Activated CD4-positive, alpha-beta T cell treated with anti-CD3 and anti-CD28 coated beads, Interleukin-2, Interleukin-6, amounts not matched to agents 100 ng/mL and 50 ng/mL, durations not matched to agents 16 hours and 8 hours (primary cell): ENCODE data around the gene SCN5A.

Experiments used
- DNase-seq: peaks from one replicate; pipeline ENCODE4 v3.0.0-alpha.2; 2020

The SCN5A gene

DNA sequence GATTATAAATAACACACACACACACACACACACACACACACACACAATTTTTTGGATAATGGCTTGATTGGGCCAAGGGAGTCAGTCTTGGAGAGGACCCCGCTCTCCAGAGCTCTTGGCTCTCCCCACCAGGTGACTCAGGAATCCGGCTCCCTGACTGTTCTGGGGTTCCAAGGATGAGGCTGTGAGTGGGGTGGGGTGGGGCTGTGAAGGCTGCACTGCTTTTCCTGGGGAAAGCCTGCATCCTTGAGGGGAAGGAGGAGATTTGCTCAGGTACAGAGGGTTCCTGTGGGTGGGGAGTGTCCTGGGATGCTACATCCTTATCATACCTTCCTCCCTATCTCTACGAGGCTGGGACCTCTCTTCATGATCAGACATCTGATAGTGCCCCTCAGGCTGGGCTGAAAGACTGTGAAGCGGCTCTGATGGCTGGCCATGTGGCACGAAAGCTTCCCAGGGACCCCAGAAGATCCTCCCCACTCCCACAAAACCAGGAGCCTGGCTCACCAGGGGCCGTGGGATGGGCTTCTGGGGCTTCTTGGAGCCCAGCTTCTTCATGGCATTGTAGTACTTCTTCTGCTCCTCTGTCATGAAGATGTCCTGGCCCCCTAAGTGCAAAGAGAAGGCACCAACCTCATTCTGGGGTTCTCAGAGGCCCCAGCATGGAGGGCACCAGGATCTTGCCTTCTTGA lies 94.2 kb downstream of the SCN5A start:
- no peak for DNase-seq

DNA sequence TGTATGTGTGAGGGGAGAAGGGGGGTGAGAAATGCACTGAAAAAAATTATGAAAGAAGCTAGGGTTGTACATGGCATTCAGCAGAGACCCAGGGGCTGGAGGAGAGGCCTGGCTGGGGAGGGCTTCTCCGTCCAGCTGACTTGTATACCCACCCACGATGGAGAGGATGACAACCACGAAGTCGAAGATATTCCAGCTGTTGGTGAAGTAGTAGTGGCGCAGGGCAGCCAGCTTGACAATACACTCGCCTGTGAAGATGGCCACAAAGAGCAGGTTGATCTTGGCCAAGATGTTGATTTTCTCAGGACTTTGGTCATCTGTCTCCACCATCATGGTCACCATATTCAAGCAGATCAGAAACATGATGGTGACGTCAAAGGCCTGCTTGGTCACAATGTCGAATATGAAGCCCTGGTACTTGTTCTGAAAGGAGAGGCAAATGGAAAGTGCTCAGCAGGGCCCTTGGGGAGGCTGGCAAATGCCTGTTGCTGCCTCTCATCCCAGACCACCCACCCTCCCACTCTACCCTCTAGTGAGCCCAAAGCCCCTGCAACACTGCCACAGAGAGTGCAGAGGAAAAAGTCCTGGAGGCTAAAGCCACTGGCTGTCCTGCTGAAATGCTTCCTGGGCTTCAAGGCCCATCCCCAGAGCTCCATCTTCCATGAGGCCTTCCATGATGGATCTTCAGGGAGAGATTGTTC lies 95.2 kb downstream of the SCN5A start:
- DNase-seq = no peak

DNA sequence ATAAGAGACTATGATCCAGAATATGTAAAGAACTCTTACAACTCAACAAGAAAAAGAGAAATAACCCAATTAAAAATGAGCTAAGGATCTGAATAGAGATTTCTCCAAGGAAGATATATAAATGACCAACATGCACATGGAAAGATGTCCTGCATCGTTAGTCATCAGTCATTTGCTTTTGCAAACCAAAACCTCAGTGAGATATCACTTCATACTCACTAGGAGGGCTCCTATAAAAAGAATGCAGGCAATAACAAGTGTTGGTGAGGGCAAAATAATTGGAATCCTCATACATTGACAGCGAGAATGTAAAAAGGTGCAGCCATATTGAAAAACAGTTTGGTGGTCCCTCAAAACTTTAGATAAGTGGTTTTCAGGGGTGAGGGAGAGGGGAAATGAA lies 96.4 kb downstream of the SCN5A start:
- DNase-seq = no peak

DNA sequence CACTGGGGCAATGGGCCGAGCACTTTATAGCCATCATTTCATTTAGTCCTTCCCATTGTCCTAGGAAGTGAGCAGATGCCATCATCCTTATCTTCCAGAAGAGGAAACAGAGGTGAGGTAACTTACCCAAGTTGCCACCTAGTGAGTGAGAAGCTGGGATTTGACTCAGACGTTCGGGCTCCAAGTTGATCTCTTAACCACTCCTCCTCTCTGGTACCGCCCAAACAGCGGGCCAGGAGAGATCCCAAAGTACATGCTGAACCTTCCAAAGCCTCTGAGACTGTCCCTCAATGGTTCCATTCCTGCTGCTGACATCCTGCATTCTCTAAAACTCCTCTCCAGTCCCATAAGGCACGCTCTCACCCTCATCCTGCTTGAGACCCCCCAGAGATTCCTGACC lies 97.1 kb downstream of the SCN5A start:
- no peak for DNase-seq

DNA sequence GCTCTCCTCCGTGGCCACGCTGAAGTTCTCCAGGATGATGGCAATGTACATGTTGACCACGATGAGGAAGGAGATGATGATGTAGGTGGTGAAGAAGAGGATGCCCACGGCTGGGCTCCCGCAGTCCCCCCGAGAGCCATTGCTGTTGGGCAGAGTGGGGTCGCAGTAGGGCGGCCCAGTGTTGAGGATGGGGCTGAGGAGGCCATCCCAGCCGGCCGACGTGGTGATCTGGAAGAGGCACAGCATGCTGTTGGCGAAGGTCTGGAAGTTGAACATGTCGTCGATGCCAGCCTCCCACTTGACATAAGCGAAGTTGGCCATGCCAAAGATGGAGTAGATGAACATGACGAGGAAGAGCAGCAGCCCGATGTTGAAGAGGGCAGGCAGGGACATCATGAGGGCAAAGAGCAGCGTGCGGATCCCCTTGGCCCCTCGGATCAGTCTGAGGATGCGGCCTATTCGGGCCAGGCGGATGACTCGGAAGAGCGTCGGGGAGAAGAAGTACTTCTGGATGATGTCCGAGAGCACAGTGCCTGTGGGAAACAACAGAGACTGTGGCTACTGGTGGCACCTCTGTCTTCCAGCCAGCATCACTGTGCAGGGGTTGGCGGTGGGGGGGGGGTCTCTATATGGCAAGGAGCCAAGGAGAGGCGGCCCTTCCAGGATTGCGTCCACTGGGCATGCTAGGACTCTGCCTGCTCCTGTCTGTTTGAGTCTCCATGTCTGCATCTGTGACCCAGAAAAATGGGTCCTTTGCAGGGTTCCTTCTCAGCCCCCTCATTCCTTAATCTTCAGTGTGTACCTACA lies 98.3 kb downstream of the SCN5A start:
- DNase-seq = no peak

DNA sequence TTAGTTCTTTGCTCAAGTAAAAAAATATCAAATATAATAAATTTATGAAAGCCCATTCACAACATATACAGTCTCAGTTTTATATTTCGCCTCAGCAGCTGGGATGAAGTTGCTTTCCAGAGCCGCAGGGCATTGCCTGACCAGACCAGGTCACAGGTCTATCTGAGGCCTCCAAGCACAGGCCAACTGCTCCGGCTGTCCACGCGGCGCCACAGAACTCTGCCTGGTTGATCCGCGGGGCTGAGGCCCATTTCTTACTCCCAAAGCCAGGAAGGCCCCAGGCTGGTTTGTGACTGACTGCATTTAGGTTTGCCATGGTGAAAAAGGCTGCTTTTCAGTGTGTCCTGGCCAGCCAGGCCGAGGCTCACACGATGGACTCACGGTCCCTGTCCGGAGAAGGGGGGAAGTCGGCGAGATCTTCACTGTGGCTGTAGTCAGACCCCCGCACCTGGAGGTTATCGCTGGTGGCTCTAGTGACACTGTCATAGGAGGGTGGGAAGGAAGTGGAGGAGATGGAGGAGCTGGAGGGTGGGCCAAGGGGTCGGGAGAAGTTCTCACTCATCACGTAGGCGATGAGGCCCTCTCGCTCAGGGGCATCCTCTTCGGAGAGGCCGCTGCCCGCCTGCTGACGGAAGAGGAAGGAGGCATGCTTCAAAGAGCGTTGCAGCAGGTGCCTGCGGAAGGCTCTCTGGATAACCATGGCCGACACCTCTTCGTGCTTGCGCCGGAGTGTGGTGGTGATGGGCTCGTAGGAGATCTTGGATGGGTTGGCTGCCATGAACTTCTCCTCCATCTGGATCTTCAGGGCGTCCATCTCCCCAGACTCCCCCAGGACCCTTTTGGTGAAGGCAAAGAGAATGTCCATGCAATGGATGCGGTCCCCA lies 99.3 kb downstream of the SCN5A start:
- no peak for DNase-seq

DNA sequence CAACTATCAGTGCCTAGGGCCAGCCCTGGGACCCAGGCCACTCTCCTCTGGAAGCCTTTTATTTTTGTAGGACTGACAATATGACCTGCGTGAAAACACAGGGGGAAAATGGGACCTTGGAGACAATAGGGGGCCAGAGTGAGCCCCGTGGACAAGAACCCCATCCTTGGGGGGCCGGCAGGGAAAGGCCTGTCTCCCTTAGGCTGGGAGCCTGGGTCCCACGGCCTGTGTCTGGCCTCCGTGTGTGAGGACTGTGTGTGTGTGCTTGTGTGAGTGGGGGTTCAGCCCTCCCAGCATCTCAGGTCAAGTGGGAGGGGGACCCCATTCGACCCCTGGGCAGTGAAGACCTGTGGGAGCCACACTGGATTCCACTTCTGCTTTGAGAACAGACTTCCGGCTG lies 100.0 kb downstream of the SCN5A start:
- DNase-seq = no peak

DNA sequence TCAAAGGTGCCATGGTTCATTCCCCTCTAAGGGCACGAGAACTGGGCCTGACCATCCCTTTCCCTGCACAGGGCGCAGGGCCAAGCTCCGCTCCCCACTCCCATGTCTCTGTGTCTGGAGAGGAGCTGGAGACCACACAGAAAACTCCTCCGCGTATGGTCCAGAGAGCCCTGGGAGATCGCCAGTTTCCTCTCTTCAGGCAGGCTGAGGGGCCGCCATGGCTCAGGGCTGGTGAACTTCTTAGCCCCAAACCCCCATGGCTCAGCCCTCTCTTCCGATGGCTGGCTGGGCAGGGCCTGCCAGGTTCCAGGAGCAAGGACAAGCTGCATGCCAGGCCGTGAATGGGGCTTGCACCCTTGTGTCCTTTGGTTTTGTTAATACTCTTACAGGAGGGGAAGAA lies 100.4 kb downstream of the SCN5A start:
- DNase-seq = no peak

DNA sequence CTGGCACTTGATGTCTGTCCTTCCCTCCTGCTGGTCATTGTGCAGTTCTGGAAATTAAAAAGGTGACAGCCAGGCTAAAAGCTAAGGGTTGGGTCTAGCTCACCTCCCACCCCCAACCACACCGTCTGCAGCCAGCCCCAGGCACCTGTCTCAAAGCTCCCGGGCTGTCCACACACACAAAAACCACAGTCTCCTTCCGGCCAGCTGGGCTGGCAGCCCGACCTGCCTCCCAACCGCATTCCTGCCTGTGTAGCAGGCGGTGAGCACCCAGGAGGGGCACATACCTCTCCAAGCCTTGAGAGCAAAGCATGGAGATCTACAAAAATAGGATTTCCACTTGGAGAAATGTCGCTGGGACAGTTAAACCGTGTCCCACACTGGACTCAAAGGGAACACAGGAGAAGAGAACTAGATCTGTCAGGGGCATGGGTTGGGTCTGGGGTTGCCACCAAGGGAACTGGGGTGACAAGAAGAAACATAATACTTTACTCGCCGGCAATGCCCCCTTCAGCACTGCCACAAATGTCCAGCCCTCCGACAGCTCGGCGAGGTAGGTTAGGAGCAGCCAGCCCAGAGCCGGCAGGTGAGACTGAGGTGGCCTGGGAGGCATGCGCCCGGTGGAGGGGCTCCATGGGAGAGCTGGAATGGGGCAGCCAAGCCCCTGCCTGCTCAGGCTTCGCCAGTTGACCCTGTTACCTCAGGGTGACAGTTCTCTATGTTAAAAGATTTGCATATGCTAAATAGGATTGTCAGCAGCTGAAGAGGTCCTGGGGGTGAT lies 101.1 kb downstream of the SCN5A start:
- DNase-seq = no peak

DNA sequence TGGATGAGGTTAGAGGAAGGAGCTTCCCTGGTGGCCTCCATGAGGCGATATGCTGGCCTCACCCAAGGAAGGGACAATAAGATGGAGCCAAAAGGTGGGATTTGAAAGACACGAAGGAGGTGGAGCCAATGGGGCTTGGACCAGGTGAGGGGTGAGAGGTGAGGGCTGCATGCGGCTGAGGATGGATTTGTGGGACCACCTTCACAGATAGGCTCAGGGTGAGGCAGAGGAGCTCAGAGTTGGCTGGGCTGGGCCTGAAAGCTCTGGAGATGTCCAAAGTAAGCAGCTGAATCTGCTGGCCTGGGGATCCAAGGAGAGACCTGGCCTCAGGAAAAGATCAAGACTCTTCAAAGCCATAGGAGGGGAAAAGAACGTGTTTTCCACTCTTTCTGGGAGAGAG lies 103.5 kb downstream of the SCN5A start:
- DNase-seq = no peak

DNA sequence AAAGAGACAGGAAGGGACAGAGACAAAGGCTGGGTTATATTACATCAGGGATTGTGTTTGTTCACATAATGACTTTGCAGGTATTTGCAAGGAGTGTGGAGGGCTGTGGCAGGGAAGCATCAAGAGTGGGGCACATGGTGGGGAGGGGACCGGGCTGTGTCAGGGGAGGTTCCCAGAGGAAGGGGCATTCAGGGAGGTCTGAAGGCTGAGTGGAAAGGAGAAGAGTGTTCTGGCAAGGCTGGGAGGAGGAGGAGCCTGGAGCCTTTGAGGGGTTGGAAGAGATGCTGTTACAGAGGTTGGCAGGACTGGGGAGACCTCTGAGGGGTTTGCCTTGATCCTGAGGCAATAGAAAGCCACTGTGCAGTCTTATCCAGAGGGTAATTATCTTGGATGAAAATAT lies 103.9 kb downstream of the SCN5A start:
- DNase-seq = no peak

DNA sequence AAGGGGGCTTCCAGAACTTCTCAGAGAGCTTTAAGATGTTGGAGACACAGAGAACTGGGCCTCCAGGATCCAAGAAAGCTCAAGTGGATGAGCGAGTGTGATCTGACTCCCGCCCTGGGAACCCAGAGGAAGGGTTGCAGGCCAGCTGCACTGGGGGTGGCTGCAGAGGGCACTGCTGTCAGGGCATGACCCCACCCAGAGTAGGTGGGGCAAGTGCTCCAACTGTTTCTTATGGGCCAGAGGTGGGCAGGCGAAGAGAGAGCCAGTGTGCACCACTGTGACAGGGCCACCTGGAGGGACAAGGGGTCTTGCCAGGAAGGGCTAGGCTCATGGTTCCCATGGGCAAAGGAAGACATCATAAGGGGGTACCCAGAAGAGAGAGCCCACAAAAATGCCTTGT lies 104.6 kb downstream of the SCN5A start:
- DNase-seq = no peak

DNA sequence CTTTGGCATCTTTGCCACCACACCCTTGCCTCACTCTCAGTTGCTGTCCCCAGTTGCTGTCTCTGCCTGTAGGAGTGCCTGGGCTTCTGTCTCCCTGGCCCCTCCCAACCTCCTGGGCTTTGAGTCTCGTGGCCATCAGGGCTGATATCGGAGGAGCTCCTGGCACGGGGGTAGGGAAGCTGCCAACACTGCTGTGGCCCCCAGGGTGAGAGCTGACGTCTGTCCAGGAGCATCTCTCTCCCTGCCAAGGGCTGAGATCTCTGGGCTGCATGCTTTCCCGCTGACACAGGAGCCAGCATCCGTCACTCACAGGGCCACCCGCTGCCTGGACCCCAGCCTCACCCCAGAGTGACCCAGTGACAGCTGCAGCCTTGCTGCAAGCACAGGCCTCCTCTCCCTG lies 105.9 kb downstream of the SCN5A start:
- DNase-seq = no peak

DNA sequence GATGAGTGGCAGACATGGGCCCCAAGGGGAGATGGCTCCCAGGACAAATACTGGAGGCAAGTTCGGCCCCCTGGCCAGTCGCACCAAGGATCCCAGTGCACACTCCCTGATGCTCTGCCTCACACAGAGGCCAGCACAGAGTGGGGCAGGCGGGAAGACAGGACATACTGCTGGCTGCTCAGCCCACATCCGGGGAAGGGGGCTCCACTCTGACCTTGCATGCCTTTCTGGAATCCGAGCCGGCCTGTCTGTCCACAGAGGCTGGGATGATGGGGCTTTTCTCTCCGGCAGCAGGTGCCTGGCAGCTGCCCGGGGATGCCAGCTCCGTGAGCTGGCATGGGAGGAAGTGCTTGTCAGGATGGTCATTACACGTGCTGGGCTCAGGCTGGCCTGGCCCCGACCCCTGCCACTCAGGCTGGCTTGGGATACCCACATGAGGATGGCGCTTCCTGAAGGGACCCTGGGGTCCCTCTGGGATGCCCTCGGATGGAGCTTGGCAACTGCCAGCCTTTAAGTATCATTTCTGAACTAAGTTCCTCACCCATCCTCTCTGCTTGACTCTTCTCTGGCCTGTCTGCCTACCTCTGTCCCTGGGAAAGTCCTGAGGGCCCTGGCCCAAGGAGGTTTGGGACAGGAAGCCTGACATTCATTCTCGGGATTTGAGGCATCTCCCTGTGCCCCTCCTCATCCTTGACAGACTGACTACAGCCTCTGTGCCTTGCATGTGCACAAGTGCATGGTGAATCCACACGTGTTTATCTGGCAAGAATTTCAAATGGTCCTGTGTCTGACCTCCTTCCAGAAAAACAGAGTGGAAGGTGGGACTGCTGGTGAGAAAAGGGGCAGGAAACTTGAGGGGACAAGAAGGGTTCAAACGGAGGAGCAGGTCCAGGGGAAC lies 106.8 kb downstream of the SCN5A start:
- no peak for DNase-seq

DNA sequence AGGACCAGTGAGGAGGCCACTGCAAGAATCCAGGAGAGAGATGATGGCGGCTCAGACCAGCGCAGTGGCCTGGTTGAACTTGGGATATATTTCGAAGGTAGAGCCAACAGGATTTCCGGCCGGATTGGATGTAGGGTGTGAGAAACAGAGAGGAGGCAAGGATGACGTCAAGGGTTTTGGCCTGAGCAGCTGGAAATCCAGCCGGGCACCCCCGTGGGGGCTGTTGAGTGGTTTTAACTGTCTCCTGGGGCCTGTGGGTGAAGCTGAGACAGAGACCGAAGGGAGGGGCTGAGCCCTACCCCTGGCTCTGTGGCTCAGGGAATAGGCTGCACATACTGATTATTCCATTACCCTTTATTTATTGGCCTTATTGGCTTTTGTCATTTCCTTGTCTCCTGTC lies 107.7 kb downstream of the SCN5A start:
- DNase-seq = no peak

DNA sequence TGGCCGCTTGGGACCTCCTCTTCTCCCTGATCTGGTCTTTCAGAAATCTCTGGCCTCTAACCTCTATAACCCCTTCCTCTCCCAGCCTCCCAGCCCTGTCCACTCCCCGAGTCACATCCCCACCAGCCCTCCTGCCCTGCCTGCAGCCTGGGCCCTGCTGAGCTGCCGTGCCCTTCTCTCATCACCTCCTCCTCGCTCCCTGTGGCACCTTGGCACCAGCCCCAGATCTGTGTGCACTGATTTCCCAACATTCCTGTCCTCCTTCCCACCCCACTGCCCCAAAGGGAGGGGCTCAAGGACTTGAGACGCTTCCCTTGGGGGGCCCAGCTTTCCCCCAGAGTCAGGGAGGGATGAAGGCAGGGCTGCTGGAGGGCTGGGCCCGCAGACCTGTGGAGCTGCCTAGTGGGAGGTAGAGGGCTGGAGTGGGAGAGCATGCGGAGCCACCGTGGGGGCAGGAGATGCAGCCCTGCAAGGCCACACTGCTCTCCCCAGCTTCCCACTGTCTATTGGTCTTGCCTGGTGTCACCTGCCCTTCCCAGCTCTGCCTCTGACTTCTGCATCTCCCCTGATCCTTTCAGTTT lies 110.6 kb downstream of the SCN5A start:
- no peak for DNase-seq

DNA sequence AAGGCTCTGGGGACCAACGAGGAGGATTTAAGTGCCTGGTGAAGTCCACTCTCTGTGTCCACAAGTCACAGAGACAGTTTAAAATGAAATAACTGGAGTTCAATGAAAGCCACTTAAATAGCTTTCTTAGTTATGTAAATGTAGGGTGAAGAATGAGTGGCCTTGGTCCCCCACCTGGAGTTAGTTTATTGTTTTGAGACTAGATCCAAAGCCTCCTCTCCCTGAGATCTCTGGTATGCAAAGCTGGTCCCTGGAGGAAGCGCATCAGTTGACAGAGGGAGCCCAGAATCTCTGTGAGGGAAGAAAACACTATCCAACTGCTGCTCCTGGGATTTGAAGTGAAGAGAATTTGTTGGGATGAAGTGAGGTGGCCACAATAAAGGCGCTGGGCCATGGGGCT lies 112.8 kb downstream of the SCN5A start:
- DNase-seq = no peak

DNA sequence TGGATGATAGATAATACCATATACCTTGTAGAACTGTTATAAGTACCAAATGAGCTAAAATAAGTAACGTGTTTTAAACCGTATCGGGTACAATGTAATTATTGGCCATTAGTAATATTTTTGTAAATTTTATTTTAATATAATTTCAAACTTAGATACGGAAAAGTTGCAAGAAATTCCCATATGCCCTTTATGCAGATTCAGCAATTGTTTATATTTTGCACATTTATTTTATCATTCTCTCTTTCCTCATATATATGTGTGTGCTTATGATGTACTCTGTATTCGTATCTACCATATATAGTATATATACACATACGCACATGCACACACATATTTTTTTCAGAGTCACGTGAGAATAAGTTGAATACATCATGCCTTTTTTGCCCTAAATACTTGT lies 114.9 kb downstream of the SCN5A start:
- DNase-seq = no peak

DNA sequence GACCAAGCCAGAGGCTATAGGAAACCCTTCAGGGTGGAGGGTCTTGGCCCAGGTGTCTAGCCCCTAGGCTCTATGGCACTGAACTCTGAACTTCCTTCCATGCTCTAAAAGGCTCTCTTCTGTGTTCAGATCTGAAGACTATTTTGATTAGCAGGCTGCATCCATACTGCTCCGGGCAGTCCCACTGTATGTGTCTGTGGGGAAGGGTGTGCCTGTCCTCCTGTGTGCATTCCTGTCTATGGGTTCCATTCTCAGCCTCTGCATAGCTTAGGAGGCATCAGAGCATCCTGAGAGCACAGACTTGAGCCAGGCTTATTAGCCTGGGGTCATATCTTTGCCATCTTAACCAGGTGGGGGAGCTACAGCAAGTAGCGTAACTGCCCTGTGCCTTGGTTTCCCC lies 115.3 kb downstream of the SCN5A start:
- no peak for DNase-seq

DNA sequence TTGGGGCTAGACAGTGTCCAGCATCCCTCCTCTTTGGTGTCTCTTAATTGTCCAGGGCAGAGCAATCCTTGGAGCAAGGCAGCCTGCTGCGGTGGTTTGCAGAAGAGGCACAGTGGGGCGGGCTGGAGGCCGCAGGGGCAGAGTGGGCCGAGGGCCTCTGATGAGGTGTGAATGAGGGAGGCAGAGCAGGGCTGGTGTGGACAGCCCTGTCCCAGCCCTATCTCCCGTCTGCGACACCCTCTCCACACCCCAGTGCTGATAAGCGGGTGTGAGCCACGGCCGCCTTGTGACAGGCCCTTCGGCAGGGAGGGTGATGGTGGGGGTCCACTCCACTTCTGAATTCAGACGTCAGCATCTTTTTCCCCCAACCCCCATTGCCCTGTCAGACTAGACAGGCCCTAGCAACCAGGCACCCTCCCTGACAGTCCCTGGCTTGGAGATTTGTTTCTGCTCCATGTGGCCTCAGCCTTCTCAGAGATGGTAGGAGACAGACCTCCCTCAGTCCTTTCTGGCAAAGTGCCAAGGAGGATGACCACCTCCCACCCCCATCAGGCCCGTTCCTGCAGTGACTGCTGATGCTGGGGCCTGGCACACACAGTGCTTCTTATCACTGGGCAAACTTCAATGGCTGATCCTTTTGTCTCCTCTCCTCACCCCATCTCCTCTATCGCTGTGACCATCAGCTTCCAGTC lies 116.1 kb downstream of the SCN5A start:
- DNase-seq = no peak
